ENCODE data around the gene CEP295NL. TPM values are rescaled to one million over a fixed set of nuclear protein-coding genes. Genes with fewer than 3 reads are reported as not detected.

CEP295NL gene
- polyA plus RNA-seq (2011; rRNA removed) = 0.09 and 0.10 TPM in 2 replicates
- polyA plus RNA-seq (2012; cell fraction: cytosol; rRNA removed) = 0.03 and 0.05 TPM in 2 replicates
- polyA plus RNA-seq (2012; cell fraction: nucleus; rRNA removed) = 0.36 and 0.43 TPM in 2 replicates
- 0.13 to 0.34 TPM (median 0.29 TPM) in 3 replicates for polyA plus RNA-seq (2017; fragmentation: RNase III; extraction: RNeasy Plus Mini Kit Qiagen cat#74134 plus additional on column Dnase treatment)
- polyA minus RNA-seq (2011; rRNA and poly(A)+ RNA removed) = 0.37 and 0.63 TPM in 2 replicates

DNA sequence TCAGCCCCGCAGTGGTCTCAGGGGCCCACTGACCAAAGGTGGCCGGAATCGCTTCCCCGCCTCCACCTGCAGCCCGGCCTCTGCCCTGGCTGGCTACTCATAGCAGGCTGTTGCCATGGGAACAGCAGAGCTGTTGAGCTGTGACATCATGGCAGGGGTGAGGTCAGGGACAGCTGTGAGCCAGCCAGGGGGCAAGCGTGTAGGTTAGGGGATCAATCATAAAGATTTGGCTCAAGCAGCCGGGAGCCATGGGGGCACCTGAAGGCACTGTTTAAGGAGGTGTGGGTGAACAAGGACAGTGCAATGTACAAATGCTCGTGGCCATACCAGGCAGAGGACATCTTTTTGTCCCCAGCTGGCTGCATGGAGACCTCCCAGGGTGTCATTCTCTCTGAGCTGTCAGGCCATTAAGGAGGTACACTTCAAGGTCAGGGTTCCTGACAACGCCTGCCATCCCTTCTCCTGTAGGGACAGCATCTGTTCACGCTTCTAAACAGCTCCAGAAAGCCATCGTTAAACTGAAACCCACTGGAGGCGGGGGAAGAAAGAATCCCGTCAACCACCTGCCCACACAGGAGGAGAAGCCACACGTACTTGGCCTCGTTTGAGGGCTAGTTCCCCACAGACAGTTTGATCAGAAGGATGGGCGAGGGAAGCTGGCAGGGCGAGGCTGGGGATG lies at the start of gene CEP295NL:
Gene CEP295NL, minus strand, starts transcription at position 101 of the 679 bp plus-strand sequence. CDS start 1,373 bp downstream, outside the sequence.
- DNase-seq (ENCODE audit: low read depth in 1 of 2, low spot score in 1 of 2) = peak; percentile 57 to 66

GRCh38 chr17:78952706-78953105 lies 49.7 kb upstream of the CEP295NL start:
- DNase-seq (ENCODE audit: low read depth in 1 of 2, low spot score in 1 of 2) (no peak), FAIRE-seq (no peak), ATAC-seq (no peak)
- H3K27ac ChIP-seq = no peak overlapping the region
- POLR2A ChIA-PET = no interaction called here
- WGBS (ENCODE audit: missing lambda C conversion rate) = 74% methylated on average over 8 of the region's 10 CpGs
- no peak overlapping the region for H3K4me3 ChIP-seq
- H3K4me1 ChIP-seq = peaks cover 15% of the 10 kb centered on the region
- H3K9me3 ChIP-seq = peaks cover 30% of the 10 kb centered on the region
- H3K4me2 ChIP-seq = no peak overlapping the region
- CTCF ChIA-PET = interaction anchor here (1.0 to 5.7 kb wide), 8 partner anchors 9 to 87 kb away, joined by 3 to 62 read pairs (median 8); no protein-coding TSS in a partner anchor
- no peak for TF ChIP-seq HOXB5 (CRISPR knock-in tag; IDR thresholded peaks at IDR 0.05)

More for the DNA sequence above, at the start of gene CEP295NL:
- FAIRE-seq (no peak), ATAC-seq (peak; percentile 47 to 78)
- H3K4me2 ChIP-seq = 0 out of 3 replicates have a peak within 1 kb of the TSS, but pooled peaks have one; percentile 3
- WGBS (ENCODE audit: missing lambda C conversion rate) = 92% methylated on average over 17 of the region's 17 CpGs
- H3K4me1 ChIP-seq = peaks cover 26% of the 10 kb centered on the region
- H3K9me3 ChIP-seq = no peaks in the 10 kb centered on the region
- H3K4me3 ChIP-seq = no peak within 1 kb of the TSS
- ChIA-PET CTCF (interaction anchor here (0.6 to 7.8 kb wide), 9 partner anchors 12 to 69 kb away, joined by 3 to 40 read pairs (median 7); no protein-coding TSS in a partner anchor), POLR2A (no interaction called here)
- TF ChIP-seq ELK1 (IDR thresholded peaks at IDR 0.05; ENCODE audit: low read depth, low read length) = no peak
- TF ChIP-seq RNF2 (IDR thresholded peaks at IDR 0.05; ENCODE audit: borderline replicate concordance, low read depth) = no peak
- no peak for TF ChIP-seq KDM5A (IDR thresholded peaks at IDR 0.05)
- TF ChIP-seq RFX5 (IDR thresholded peaks at IDR 0.05) = no peak
- no peak for TF ChIP-seq ATOH8 (CRISPR knock-in tag; IDR thresholded peaks at IDR 0.05; ENCODE audit: low read depth)
- no peak for TF ChIP-seq ZFP36 (IDR thresholded peaks at IDR 0.05; ENCODE audit: borderline replicate concordance, partially characterized antibody)
- no peak for TF ChIP-seq POLR2AphosphoS2 (conservative IDR thresholded peaks at IDR 0.05; ENCODE audit: low read length)
- no peak for TF ChIP-seq CHD2 (IDR thresholded peaks at IDR 0.05; ENCODE audit: low read length, partially characterized antibody)
- TF ChIP-seq CEBPB (IDR thresholded peaks at IDR 0.05) = no peak
- no peak for TF ChIP-seq HOXA7 (CRISPR knock-in tag; IDR thresholded peaks at IDR 0.05)
- TF ChIP-seq, protein P1, sequence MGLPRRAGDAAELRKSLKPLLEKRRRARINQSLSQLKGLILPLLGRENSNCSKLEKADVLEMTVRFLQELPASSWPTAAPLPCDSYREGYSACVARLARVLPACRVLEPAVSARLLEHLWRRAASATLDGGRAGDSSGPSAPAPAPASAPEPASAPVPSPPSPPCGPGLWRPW (IDR thresholded peaks at IDR 0.05) = no peak
- TF ChIP-seq, protein P2, sequence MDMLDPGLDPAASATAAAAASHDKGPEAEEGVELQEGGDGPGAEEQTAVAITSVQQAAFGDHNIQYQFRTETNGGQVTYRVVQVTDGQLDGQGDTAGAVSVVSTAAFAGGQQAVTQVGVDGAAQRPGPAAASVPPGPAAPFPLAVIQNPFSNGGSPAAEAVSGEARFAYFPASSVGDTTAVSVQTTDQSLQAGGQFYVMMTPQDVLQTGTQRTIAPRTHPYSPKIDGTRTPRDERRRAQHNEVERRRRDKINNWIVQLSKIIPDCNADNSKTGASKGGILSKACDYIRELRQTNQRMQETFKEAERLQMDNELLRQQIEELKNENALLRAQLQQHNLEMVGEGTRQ (IDR thresholded peaks at IDR 0.05) = no peak
- no peak for TF ChIP-seq TFCP2L1 (CRISPR knock-in tag; IDR thresholded peaks at IDR 0.05)
- TF ChIP-seq NFE2L2 (conservative IDR thresholded peaks at IDR 0.05; ENCODE audit: low read length) = no peak
- H3K27ac ChIP-seq = peak within 1 kb of the TSS in 1 of 2 experiments; percentile 2; a peak in 1 of 6 replicates

- no peak overlapping the region for H3K27ac ChIP-seq
- ChIA-PET POLR2A (no interaction called here), CTCF (interaction anchor here (0.9 to 5.7 kb wide), 11 partner anchors 8 to 86 kb away, joined by 3 to 62 read pairs (median 4); no protein-coding TSS in a partner anchor)
- FAIRE-seq = no peak
- H3K4me3 ChIP-seq = no peak overlapping the region
- ATAC-seq = no peak
- H3K4me2 ChIP-seq = no peak overlapping the region
- H3K4me1 ChIP-seq = peaks cover 9% of the 10 kb centered on the region
- WGBS (ENCODE audit: missing lambda C conversion rate) = 72% methylated on average over 12 of the region's 12 CpGs
- no peak for DNase-seq (ENCODE audit: low read depth in 1 of 2, low spot score in 1 of 2)
- TF ChIP-seq, protein P1 (IDR thresholded peaks at IDR 0.05) = no peak
- peaks cover 30% of the 10 kb centered on the region for H3K9me3 ChIP-seq
These were observed 49.1 kb upstream of the CEP295NL start for GRCh38 chr17:78951967-78952551.

Measured in A549 (cell line).